ENCODE results near the gene SFI1. TPM values are rescaled to one million over a fixed set of nuclear protein-coding genes. Genes with fewer than 3 reads are reported as not detected.

SFI1 gene, protein sequence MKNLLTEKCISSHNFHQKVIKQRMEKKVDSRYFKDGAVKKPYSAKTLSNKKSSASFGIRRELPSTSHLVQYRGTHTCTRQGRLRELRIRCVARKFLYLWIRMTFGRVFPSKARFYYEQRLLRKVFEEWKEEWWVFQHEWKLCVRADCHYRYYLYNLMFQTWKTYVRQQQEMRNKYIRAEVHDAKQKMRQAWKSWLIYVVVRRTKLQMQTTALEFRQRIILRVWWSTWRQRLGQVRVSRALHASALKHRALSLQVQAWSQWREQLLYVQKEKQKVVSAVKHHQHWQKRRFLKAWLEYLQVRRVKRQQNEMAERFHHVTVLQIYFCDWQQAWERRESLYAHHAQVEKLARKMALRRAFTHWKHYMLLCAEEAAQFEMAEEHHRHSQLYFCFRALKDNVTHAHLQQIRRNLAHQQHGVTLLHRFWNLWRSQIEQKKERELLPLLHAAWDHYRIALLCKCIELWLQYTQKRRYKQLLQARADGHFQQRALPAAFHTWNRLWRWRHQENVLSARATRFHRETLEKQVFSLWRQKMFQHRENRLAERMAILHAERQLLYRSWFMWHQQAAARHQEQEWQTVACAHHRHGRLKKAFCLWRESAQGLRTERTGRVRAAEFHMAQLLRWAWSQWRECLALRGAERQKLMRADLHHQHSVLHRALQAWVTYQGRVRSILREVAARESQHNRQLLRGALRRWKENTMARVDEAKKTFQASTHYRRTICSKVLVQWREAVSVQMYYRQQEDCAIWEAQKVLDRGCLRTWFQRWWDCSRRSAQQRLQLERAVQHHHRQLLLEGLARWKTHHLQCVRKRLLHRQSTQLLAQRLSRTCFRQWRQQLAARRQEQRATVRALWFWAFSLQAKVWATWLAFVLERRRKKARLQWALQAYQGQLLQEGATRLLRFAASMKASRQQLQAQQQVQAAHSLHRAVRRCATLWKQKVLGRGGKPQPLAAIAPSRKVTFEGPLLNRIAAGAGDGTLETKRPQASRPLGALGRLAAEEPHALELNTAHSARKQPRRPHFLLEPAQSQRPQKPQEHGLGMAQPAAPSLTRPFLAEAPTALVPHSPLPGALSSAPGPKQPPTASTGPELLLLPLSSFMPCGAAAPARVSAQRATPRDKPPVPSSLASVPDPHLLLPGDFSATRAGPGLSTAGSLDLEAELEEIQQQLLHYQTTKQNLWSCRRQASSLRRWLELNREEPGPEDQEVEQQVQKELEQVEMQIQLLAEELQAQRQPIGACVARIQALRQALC
- total RNA-seq: 9.7 and 15.5 TPM in 2 replicates

GRCh38 chr22:31496007-31496734 lies at the start of gene SFI1:
Gene SFI1, plus strand, starts transcription at chr22:31496536. Its CDS starts 11,749 bp downstream, at chr22:31508285.

GRCh38 chr22:31489632-31490495 lies 6.5 kb upstream of the SFI1 start, which contains the start of gene EIF4ENIF1:
Gene EIF4ENIF1, minus strand, starts transcription at chr22:31489842. Its CDS starts 1,124 bp downstream, at chr22:31488718.

GRCh38 chr22:31661851-31662667 lies 165.7 kb downstream of the SFI1 start, which contains the start of gene PISD:
Gene PISD, minus strand, starts transcription at chr22:31662215. Its CDS starts 7 bp downstream, at chr22:31662208.

Other genes with a start within 250 kb of the SFI1 start
- gene PIK3IP1, start 204.0 kb upstream of the SFI1 start, total RNA-seq: 13.8 and 35.1 TPM in 2 replicates
- gene PATZ1, start 150.2 kb upstream of the SFI1 start, total RNA-seq: 9.8 and 12.7 TPM in 2 replicates
- gene DRG1, start 96.9 kb upstream of the SFI1 start, total RNA-seq: 44.1 and 75.3 TPM in 2 replicates
- 5.2 and 6.5 TPM in 2 replicates for gene EIF4ENIF1, start 6.7 kb upstream of the SFI1 start, total RNA-seq
- 33.8 and 38.8 TPM in 2 replicates for gene PISD, start 165.7 kb downstream of the SFI1 start, total RNA-seq

Data from hair follicular keratinocyte (primary cell).